Vagina (tissue), 2 donors: ENCODE measurements around the gene SLTM. TPM values are rescaled to one million over a fixed set of nuclear protein-coding genes. Genes with fewer than 3 reads are reported as not detected.
"Not testable (repeated sequence)": the region's sequence is repeated elsewhere in the genome, so short reads cannot be mapped to it uniquely, and the experiment has no call there.

Experiments
- DNase-seq, 2 donors: peaks; one replicate each; pipeline ENCODE4 v3.0.0-alpha.2; 2017; ENCODE audit errors: extremely low spot score in 2 of 2
- H3K27ac ChIP-seq: fragments of 200-600 bp; sonication (generic); one replicate; pipeline ENCODE4 v1.5.1; 2019
- H3K27me3 ChIP-seq: fragments of 200-600 bp; sonication (generic); one replicate; pipeline ENCODE4 v1.5.1; 2019
- H3K36me3 ChIP-seq, 2 donors: fragments of 200-600 bp; sonication (generic); one replicate each; pipeline ENCODE4 v1.5.1; 2017 to 2019
- H3K4me1 ChIP-seq: fragments of 200-600 bp; sonication (generic); one replicate; pipeline ENCODE4 v1.5.1; 2019
- H3K4me3 ChIP-seq, 2 donors: fragments of 200-600 bp; sonication (generic); 1 replicate in 1 of 2; 2 replicates in 1 of 2; pipeline ENCODE4 v1.5.1; 2016 to 2019
- H3K9me3 ChIP-seq: fragments of 200-600 bp; sonication (generic); one replicate; pipeline ENCODE4 v1.5.1; 2019
- POLR2A ChIP-seq, 2 donors: fragments of 450-650 bp; IDR thresholded peaks; one replicate each; pipeline ENCODE4 v1.6.1; 2017; ENCODE audit warnings: antibody characterized with exemption in 2 of 2, mild to moderate bottlenecking in 2 of 2, moderate library complexity in 2 of 2
- POLR2AphosphoS5 ChIP-seq, 2 donors: sonication (generic); formaldehyde crosslinking; IDR thresholded peaks; one replicate each; pipeline ENCODE4 v1.9.0; 2017; ENCODE audit warnings: antibody characterized with exemption in 2 of 2, mild to moderate bottlenecking in 2 of 2, low read depth in 1 of 2; ENCODE audit not compliant: insufficient read depth in 1 of 2
- intact Hi-C: fragments of 100-400 bp; cut with DNase I; formaldehyde crosslinking; loops from one replicate; pipeline ENCODE4 v1.15.1; 2023
- total RNA-seq: library from RNA; depleted of rRNA; stranded (reverse); fragments of >200 nt; gene quantifications from one replicate; pipeline ENCODE4 v1.2.3, GENCODE V29; 2016
- TF ChIP-seq, protein P1 (sequence below), 3 experiments: fragments of 450-650 bp in 2 of 3; fragments of 200-600 bp in 1 of 3; sonication (generic) in 1 of 3; IDR thresholded peaks; one replicate each; pipeline ENCODE4 v1.5.1; 2017 to 2019; ENCODE audit warnings: antibody characterized with exemption in 3 of 3, mild to moderate bottlenecking in 2 of 3, moderate library complexity in 2 of 3

SLTM gene
- total RNA-seq, 1 donor from 2014 or later = 76.9 TPM

DNA sequence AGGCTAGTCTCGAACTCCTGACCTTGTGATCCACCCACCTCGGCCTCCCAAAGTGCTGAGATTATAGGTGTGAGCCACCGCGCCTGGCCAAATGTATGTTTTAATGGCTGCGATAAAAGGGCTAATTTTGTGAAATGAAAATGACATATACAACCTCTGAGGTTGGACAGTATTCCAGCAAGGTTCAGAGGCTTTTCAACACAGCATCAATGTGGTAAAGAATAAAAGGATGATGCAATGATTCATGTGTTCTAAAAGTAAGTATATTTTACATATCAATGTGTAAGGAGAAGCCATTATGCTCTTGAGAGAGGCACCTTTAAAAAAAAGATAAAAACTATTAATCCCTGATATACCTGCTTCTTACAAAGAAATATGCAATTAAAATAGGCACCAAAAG, 6.7 kb downstream of the SLTM start:
- peaks cover 53% of the 10 kb centered on the region for H3K4me1 ChIP-seq
- no peak overlapping the region for H3K4me3 ChIP-seq
- no peaks in the 10 kb centered on the region for H3K9me3 ChIP-seq
- H3K27ac ChIP-seq = no peak overlapping the region
- DNase-seq = no peak
- intact Hi-C loops = no loop called here
- TF ChIP-seq POLR2A (IDR thresholded peaks at IDR 0.05) (no peak), POLR2AphosphoS5 (IDR thresholded peaks at IDR 0.05; ENCODE audit: insufficient read depth in 1 of 2, low read depth in 1 of 2) (no peak)
- TF ChIP-seq, protein P1, sequence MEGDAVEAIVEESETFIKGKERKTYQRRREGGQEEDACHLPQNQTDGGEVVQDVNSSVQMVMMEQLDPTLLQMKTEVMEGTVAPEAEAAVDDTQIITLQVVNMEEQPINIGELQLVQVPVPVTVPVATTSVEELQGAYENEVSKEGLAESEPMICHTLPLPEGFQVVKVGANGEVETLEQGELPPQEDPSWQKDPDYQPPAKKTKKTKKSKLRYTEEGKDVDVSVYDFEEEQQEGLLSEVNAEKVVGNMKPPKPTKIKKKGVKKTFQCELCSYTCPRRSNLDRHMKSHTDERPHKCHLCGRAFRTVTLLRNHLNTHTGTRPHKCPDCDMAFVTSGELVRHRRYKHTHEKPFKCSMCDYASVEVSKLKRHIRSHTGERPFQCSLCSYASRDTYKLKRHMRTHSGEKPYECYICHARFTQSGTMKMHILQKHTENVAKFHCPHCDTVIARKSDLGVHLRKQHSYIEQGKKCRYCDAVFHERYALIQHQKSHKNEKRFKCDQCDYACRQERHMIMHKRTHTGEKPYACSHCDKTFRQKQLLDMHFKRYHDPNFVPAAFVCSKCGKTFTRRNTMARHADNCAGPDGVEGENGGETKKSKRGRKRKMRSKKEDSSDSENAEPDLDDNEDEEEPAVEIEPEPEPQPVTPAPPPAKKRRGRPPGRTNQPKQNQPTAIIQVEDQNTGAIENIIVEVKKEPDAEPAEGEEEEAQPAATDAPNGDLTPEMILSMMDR (IDR thresholded peaks at IDR 0.05) = no peak
- peaks cover 0 to 22% of the 10 kb centered on the region in 2 donors for H3K36me3 ChIP-seq
- H3K27me3 ChIP-seq = no peaks in the 10 kb centered on the region

DNA sequence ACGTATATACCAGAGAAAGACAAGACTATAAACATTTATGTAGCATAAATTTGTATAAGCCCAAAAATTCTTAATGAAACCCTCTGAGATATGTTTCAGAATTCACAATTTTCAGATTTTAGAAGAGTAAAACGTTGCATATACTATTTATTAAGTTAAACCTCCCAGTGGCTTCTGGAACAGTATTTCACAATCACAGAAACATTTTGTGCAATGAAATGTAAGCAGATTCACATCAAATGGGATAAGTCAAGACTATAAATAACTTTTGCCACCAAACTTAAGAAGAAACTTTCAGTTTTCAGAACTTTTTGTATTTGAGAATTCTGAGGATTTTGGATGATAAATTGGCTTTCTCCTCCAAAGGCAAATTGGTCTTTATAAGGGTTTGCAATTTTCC, 9.2 kb downstream of the SLTM start:
- Histone ChIP-seq H3K36me3 (peaks cover 0 to 22% of the 10 kb centered on the region in 2 donors), H3K9me3 (no peaks in the 10 kb centered on the region), H3K4me3 (no peak overlapping the region), H3K4me1 (peaks cover 43% of the 10 kb centered on the region), H3K27ac (peak overlapping the region; percentile 77), H3K27me3 (no peaks in the 10 kb centered on the region)
- TF ChIP-seq POLR2AphosphoS5 (IDR thresholded peaks at IDR 0.05; ENCODE audit: insufficient read depth in 1 of 2, low read depth in 1 of 2) = peak in 1 of 2 donors; percentile 41
- TF ChIP-seq, protein P1 (IDR thresholded peaks at IDR 0.05) = no peak
- intact Hi-C loops = no loop called here
- no peak for DNase-seq

DNA sequence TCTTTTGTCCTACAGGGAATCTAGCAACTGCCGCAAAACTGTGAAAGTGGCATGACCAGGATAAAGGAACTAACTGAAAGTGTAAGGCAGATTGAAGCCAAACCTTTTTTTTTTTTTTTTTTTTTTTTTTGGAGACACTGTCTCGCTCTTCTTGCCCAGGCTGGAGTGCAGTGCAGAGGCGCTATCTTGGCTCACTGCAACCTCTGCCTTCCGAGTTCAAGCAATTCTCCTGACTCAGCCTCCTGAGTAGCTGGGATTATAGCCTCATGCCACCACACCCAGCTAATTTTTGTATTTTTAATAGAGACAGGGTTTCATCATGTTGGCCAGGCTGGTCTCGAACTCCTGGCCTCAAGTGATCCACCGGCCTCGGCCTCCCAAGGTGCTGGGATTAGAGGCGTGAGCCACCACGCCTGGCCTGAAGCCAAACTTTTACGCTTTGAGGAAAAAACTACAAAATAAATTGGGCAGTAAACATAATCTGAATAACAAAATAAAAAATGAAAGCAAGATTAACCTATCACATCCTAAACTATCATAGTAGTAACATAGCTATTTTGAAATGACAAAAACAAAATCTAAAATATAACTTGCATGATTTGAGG, 9.7 kb downstream of the SLTM start:
- Histone ChIP-seq H3K27me3 (no peaks in the 10 kb centered on the region), H3K9me3 (no peaks in the 10 kb centered on the region), H3K36me3 (peaks cover 0 to 22% of the 10 kb centered on the region in 2 donors), H3K27ac (peak overlapping the region; percentile 77), H3K4me3 (no peak overlapping the region), H3K4me1 (peaks cover 47% of the 10 kb centered on the region)
- DNase-seq = no peak
- TF ChIP-seq POLR2A (IDR thresholded peaks at IDR 0.05) (no peak), POLR2AphosphoS5 (IDR thresholded peaks at IDR 0.05; ENCODE audit: insufficient read depth in 1 of 2, low read depth in 1 of 2) (no peak)
- TF ChIP-seq, protein P1 (IDR thresholded peaks at IDR 0.05) = no peak
- intact Hi-C loops = no loop called here

DNA sequence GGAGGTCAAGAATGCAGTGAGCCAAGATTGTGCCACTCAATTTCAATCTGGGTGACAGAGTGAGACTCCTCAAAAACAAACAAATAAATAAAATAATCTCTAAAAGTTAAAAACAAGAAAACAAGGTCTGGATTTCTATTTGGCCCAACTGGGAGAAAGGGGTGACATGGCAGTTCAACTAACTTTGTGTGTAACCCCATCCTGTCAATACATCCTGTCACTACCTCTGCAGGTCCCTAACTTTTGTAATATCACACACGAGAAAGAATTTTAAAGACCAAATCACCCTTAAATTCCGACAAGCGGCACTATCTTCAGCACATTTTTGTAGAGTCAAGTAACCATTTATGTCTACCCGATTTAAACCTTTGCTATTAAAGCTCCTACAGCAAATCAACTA, 10.2 kb downstream of the SLTM start:
- intact Hi-C loops = no loop called here
- H3K4me1 ChIP-seq = peaks cover 51% of the 10 kb centered on the region
- H3K36me3 ChIP-seq = peaks cover 0 to 22% of the 10 kb centered on the region in 2 donors
- no peaks in the 10 kb centered on the region for H3K9me3 ChIP-seq
- TF ChIP-seq, protein P1 (IDR thresholded peaks at IDR 0.05) = no peak
- TF ChIP-seq POLR2AphosphoS5 (IDR thresholded peaks at IDR 0.05; ENCODE audit: insufficient read depth in 1 of 2, low read depth in 1 of 2) (no peak), POLR2A (IDR thresholded peaks at IDR 0.05) (no peak)
- peak overlapping the region; percentile 77 for H3K27ac ChIP-seq
- no peak overlapping the region for H3K4me3 ChIP-seq
- no peaks in the 10 kb centered on the region for H3K27me3 ChIP-seq
- no peak for DNase-seq

DNA sequence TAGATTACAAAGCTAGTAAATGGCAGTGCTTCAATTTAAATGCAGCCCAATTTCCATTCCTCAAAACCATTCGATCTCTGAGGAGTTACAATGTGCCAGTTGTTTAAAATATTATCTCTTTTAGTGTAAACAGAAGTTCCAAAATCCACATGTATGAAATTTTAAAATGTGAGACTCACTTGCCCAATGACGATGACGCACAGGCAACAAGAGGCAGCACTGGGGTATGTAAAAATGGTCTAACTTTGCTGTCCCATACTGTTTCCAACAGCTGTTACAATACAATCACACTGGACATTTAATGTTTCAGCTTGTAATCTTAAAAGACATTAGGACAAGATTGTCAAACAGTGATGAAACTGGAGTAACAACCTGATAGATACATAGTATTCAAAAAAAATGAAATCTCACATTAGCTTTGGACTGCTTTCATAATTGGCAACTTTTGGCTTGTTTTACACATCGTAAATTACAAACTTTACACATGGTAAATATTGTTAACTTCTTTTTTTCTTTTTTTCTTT, 12.2 kb downstream of the SLTM start:
- Histone ChIP-seq H3K9me3 (no peaks in the 10 kb centered on the region), H3K4me3 (no peak overlapping the region), H3K27me3 (no peaks in the 10 kb centered on the region), H3K27ac (no peak overlapping the region), H3K36me3 (peaks cover 0 to 10% of the 10 kb centered on the region in 2 donors), H3K4me1 (peaks cover 58% of the 10 kb centered on the region)
- intact Hi-C loops = no loop called here
- no peak for DNase-seq
- TF ChIP-seq POLR2A (IDR thresholded peaks at IDR 0.05) (no peak), POLR2AphosphoS5 (IDR thresholded peaks at IDR 0.05; ENCODE audit: insufficient read depth in 1 of 2, low read depth in 1 of 2) (no peak)
- TF ChIP-seq, protein P1 (IDR thresholded peaks at IDR 0.05) = no peak

DNA sequence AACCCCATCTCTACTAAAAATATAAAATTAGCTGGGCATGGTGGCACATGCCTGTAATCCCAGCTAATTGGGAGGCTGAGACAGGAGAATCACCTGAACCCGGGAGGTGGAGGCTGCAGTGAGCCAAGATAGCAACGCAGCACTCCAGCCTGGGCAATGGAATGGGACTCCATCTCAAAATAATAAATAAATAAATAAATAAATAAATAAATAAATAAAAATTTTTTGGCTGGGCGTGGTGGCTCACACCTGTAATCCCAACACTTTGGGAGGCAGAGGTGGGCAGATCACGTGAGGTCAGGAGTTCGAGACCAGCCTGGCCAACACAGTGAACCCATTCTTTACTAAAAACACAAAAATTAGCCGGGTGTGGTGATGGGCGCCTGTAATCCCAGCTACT, 13.0 kb downstream of the SLTM start:
- intact Hi-C loops, H3K36me3 ChIP-seq, H3K27me3 ChIP-seq, H3K9me3 ChIP-seq, DNase-seq, H3K27ac ChIP-seq, H3K4me3 ChIP-seq: not testable (repeated sequence)
- peaks cover 57% of the 10 kb centered on the region for H3K4me1 ChIP-seq
